ENCODE measurements around the gene NAV2.

NAV2 gene

DNA sequence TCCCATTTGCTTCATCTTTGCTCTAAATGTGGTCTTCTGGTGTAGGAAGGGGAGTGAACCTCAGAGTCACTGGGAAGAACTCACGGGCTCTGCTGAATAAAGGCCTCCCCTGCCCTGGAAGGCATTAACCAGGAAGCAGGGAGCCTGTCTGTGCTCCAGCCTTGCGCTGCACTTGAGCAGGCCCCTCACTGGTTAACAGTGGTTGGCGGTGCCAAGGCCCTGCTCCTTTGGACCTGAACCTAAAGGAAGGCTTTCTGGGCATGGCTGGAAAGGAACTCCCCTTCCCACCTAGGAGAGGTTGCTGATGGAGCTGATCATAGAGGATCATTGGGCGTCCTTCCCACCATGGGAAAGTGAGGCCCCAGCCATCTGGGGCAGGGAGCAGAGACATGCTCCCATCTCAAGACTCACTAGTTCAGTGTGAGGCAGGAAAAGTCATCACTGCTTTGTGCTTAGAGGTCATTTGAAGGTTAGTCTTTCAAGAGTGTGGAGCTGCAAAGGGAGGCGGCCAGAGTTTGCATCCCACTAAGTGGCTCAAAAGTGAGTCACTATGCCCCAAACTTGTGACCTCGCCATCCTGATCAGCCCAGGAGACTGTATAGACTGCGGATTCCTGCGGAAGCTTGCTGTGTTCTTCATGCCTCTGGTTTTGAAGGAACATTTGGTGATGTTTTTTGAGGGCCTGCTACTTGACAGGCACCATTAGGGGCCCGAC, 397.3 kb downstream of the NAV2 start:
- no peak for TF ChIP-seq JUND (IDR thresholded peaks at IDR 0.05; ENCODE audit: low read depth)
- in situ Hi-C loops (cut with HindIII; ENCODE audit: low pct_unique_long_range_greater_than_20kb, low sequenced_read_pairs) = no loop called here
- no peak for DNase-seq (ENCODE audit: low read depth in 1 of 2, low spot score in 1 of 2)

DNA sequence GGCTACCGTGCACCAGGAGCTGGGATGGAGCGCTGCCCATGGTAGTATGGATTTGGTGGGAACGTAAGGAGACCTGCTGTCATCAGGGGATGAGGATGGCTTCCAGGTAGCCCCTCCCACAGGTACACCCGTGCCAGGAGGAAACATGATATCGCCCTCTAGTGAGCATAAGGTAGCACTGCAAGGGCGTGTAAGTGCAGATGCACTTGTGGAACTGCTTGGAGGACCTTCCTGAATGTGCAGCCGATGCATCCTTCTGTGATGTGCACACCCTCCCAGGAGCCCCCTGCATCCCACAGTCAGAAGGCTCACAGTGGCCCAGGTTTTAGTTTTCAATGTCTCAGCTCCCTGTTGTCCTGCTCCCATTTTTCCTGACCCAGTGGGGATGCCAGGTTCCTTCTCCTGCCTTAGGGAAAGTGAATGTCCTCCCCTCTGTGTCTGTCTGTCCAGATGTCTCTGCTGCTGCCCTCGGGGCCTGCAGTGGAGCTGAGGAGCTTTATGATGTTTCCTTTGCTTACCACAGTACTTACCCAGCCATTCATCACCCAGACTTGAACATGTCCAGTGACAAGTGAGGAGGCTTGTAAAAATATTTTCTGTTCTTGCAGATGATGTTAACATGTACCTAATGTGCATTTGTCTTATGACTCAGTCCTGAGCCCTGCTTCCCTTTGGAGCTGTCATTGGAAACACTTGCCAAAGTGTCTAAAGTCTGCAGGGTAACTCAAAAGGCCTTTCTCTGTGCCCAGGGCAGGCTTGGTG, 398.5 kb downstream of the NAV2 start:
- no peak for TF ChIP-seq JUND (IDR thresholded peaks at IDR 0.05; ENCODE audit: low read depth)
- peak; percentile 49 to 91 for DNase-seq (ENCODE audit: low read depth in 1 of 2, low spot score in 1 of 2)
- in situ Hi-C loops (cut with HindIII; ENCODE audit: low pct_unique_long_range_greater_than_20kb, low sequenced_read_pairs) = no loop called here

DNA sequence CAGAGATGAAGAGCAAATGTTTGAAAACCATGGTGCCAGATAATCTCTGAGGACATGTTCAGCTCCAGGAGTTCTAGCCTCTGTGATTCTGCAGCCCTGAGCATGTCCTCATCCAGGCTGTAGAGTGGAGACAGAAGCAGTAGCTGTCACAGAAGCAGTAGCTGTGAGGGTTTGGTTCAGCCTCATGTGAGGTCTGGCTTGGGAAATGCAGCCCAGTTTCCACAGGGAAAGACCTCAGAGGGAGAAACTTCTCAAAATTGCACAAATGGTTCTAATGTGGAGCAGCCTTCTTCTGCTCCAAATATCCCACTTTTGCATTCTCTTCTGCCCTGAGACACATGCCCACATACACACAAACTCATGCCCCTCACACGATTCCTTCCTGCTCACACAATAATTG, 399.2 kb downstream of the NAV2 start:
- in situ Hi-C loops (cut with HindIII; ENCODE audit: low pct_unique_long_range_greater_than_20kb, low sequenced_read_pairs) = no loop called here
- TF ChIP-seq JUND (IDR thresholded peaks at IDR 0.05; ENCODE audit: low read depth) = no peak
- no peak for DNase-seq (ENCODE audit: low read depth in 1 of 2, low spot score in 1 of 2)

DNA sequence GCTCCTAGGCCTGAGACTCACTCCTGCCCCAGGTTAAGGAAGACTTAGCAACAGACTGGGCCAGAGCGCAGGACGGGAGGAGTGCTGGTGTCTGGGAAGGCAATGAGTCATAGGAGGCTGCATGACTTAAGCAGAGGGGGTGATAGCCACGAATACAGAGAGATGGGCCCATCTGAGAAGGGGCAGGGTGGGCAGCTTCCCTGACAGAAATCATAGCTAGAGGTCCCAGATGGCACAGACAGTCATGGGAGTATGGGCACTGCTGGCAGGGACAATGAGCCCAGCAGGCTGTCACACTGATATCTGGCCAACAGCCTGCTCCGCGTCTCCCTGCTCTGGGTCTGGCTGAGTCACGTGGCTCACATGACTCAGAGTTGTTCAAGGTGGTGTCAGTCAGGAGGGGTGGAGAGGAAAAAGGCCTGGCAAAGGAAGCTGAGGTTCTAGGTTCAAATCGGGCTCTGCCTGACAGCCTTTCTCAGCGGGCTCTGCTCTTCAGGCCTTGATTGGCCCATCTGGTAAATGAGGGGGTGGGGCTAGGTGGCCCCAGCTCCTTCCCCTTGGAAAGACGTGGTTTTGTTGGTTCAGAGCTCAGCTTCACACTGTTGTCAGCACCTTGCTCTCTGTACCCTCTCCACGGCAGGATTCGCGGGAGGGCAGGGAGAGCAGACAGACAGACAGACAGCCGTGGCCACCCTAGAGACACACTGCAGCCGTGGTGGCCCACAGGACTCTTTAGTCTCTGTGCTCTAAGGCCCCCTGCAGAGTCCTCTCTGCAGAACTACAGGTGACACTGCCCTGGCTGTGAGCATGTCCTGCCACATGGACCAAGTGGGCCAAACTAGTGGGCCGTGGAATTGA, 399.9 kb downstream of the NAV2 start:
- in situ Hi-C loops (cut with HindIII; ENCODE audit: low pct_unique_long_range_greater_than_20kb, low sequenced_read_pairs) = no loop called here
- DNase-seq (ENCODE audit: low read depth in 1 of 2, low spot score in 1 of 2) = peak in 1 of 2 experiments; percentile 39
- no peak for TF ChIP-seq JUND (IDR thresholded peaks at IDR 0.05; ENCODE audit: low read depth)

DNA sequence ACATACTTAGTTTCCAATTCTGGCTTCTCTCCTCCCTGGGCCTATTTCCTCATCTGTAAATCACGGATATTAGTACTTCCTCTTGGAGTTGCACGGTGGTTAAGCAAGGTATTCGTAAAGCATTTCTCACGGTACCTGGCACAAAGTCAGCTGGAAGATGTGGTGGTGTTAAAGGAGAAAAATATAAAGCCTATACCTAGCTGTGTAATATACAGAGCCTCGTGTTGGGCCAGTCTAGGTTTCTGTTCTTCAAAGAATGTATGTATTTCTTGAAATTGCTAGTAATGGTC, 400.5 kb downstream of the NAV2 start:
- TF ChIP-seq JUND (IDR thresholded peaks at IDR 0.05; ENCODE audit: low read depth) = no peak
- peak in 1 of 2 experiments; percentile 54 for DNase-seq (ENCODE audit: low read depth in 1 of 2, low spot score in 1 of 2)
- in situ Hi-C loops (cut with HindIII; ENCODE audit: low pct_unique_long_range_greater_than_20kb, low sequenced_read_pairs) = no loop called here

DNA sequence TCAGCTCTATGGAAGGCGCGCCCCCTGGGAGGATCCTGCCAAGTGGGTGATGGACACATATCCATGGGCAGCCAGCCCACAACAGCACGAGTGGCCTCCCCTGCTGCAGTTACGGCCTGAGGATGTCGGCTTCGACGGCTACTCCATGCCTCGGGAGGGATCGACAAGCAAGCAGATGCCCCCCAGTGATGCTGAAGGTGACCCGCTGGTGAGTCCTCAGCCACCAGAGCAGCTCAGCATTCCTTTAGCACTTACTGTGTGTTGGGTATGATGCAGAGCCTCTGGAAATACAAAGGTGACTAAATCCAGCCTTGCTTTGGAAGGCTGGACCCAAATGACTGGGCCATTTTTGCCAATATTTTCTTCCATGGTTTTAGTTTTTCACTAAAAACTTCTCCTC, 402.0 kb downstream of the NAV2 start:
- in situ Hi-C loops (cut with HindIII; ENCODE audit: low pct_unique_long_range_greater_than_20kb, low sequenced_read_pairs) = no loop called here
- DNase-seq (ENCODE audit: low read depth in 1 of 2, low spot score in 1 of 2) = no peak
- no peak for TF ChIP-seq JUND (IDR thresholded peaks at IDR 0.05; ENCODE audit: low read depth)

GRCh38 chr11:20116825-20117224, 404.2 kb downstream of the NAV2 start:
- in situ Hi-C loops (cut with HindIII; ENCODE audit: low pct_unique_long_range_greater_than_20kb, low sequenced_read_pairs) = no loop called here
- no peak for TF ChIP-seq JUND (IDR thresholded peaks at IDR 0.05; ENCODE audit: low read depth)
- DNase-seq (ENCODE audit: low read depth in 1 of 2, low spot score in 1 of 2) = no peak

- DNase-seq (ENCODE audit: low read depth in 1 of 2, low spot score in 1 of 2) = no peak
- TF ChIP-seq JUND (IDR thresholded peaks at IDR 0.05; ENCODE audit: low read depth) = no peak
- in situ Hi-C loops (cut with HindIII; ENCODE audit: low pct_unique_long_range_greater_than_20kb, low sequenced_read_pairs) = no loop called here
Observed at GRCh38 chr11:20117291-20117690, 404.7 kb downstream of the NAV2 start.

- no peak for TF ChIP-seq JUND (IDR thresholded peaks at IDR 0.05; ENCODE audit: low read depth)
- in situ Hi-C loops (cut with HindIII; ENCODE audit: low pct_unique_long_range_greater_than_20kb, low sequenced_read_pairs) = no loop called here
- DNase-seq (ENCODE audit: low read depth in 1 of 2, low spot score in 1 of 2) = no peak
Observed at GRCh38 chr11:20118209-20118608, 405.6 kb downstream of the NAV2 start.

DNA sequence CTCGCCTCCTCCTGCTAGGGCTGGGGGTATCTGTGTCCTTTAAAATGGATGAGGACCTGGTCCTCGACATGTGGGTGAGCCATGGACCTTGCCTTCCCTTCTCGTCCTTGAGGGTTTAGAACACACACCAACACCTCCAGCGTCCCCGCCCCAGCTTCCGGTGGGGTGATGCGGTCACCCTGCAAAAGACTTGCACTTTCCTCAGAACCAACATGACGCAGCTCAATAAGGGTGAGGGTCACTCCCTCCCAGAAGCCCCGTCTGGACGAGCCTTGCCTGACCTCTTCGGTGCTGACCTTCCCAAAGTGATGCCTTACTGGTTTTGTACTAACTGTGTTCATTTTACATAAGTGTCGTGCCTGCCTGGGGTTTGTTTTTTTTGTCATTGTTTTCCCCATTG, 406.7 kb downstream of the NAV2 start:
- no peak for DNase-seq (ENCODE audit: low read depth in 1 of 2, low spot score in 1 of 2)
- in situ Hi-C loops (cut with HindIII; ENCODE audit: low pct_unique_long_range_greater_than_20kb, low sequenced_read_pairs) = no loop called here
- TF ChIP-seq JUND (IDR thresholded peaks at IDR 0.05; ENCODE audit: low read depth) = no peak

GRCh38 chr11:20120134-20120925, 407.7 kb downstream of the NAV2 start:
- TF ChIP-seq JUND (IDR thresholded peaks at IDR 0.05; ENCODE audit: low read depth) = no peak
- DNase-seq (ENCODE audit: low read depth in 1 of 2, low spot score in 1 of 2) = no peak
- in situ Hi-C loops (cut with HindIII; ENCODE audit: low pct_unique_long_range_greater_than_20kb, low sequenced_read_pairs) = no loop called here

- in situ Hi-C loops (cut with HindIII; ENCODE audit: low pct_unique_long_range_greater_than_20kb, low sequenced_read_pairs) = no loop called here
- no peak for DNase-seq (ENCODE audit: low read depth in 1 of 2, low spot score in 1 of 2)
Observed at GRCh38 chr11:20122131-20122530, 409.5 kb downstream of the NAV2 start.

More at GRCh38 chr11:20122131-20122530, 409.5 kb downstream of the NAV2 start:
- TF ChIP-seq JUND (IDR thresholded peaks at IDR 0.05; ENCODE audit: low read depth) = no peak

Data from T47D (cell line).